IMR-90 (cell line): ENCODE measurements around the gene STRN. TPM values are rescaled to one million over a fixed set of nuclear protein-coding genes. Genes with fewer than 3 reads are reported as not detected.

Source experiments
- ATAC-seq: fragments of 200-7000 bp; cut with Tn5 transposase; 2 replicates; pipeline ENCODE4 v1.9.1; 2020; ENCODE audit warnings: low read depth, mild to moderate bottlenecking, moderate library complexity
- BruUV-seq: library from RNA; stranded (reverse); fragments of 400-500 nt; replicated peaks from 2 replicates; lab custom pipeline; 2021; lab: Mats Ljungman, UMichigan
- CTCF ChIA-PET: fragments of 300-600 bp; formaldehyde crosslinking; extraction: SDS; loops from one replicate; lab custom pipeline; 2021; ENCODE audit warnings: antibody characterized with exemption; lab: Yijun Ruan, JAX
- POLR2A ChIA-PET: fragments of 300-600 bp; sonication (Branson Sonifier 250); formaldehyde crosslinking; loops from one replicate; lab custom pipeline; 2022; ENCODE audit warnings: antibody characterized with exemption; ENCODE audit not compliant: unreplicated experiment; lab: Charles Lee
- DNase-seq: peaks from one replicate; pipeline ENCODE4 v3.0.0; 2013
- H2AFZ ChIP-seq: replicated peaks from 2 replicates; pipeline ENCODE3; 2013; ENCODE audit warnings: low read length, mild to moderate bottlenecking; ENCODE audit not compliant: poor library complexity
- H2AK5ac ChIP-seq: 2 replicates; pipeline ENCODE4 v1.6.1; 2013; ENCODE audit warnings: low read depth, low read length, inconsistent platforms
- H2AK9ac ChIP-seq: replicated peaks from 2 replicates; pipeline ENCODE3; 2013; ENCODE audit warnings: mild to moderate bottlenecking, low read depth, low read length, moderate library complexity; ENCODE audit not compliant: poor library complexity
- H2BK120ac ChIP-seq: 2 replicates; pipeline ENCODE4 v1.6.1; 2013; ENCODE audit warnings: low read depth, low read length, inconsistent platforms
- H2BK15ac ChIP-seq: 3 replicates; pipeline ENCODE4 v1.6.1; 2013; ENCODE audit warnings: low read depth, low read length, inconsistent platforms
- H2BK20ac ChIP-seq: 2 replicates; pipeline ENCODE4 v1.6.1; 2013; ENCODE audit warnings: low read depth, mild to moderate bottlenecking, inconsistent platforms, low read length, moderate library complexity
- H2BK5ac ChIP-seq: 2 replicates; pipeline ENCODE4 v1.6.1; 2013; ENCODE audit warnings: mild to moderate bottlenecking, low read depth, low read length, inconsistent platforms; ENCODE audit not compliant: poor library complexity, severe bottlenecking
- H3K14ac ChIP-seq: replicated peaks from 2 replicates; pipeline ENCODE4 v1.6.1; 2013; ENCODE audit warnings: low read depth, low read length, inconsistent platforms
- H3K18ac ChIP-seq: 2 replicates; pipeline ENCODE4 v1.6.1; 2013; ENCODE audit warnings: low read depth, low read length, control low read depth
- H3K23ac ChIP-seq: 2 replicates; pipeline ENCODE4 v1.6.1; 2013; ENCODE audit warnings: low read depth, low read length, inconsistent platforms
- H3K27ac ChIP-seq: 2 replicates; pipeline ENCODE4 v1.5.1; 2013; ENCODE audit warnings: mild to moderate bottlenecking, control low read depth, low read length; ENCODE audit not compliant: insufficient read depth
- H3K27me3 ChIP-seq: 2 replicates; pipeline ENCODE4 v1.6.1; 2013; ENCODE audit warnings: low read length; ENCODE audit not compliant: control insufficient read depth, insufficient read depth
- H3K36me3 ChIP-seq: 2 replicates; pipeline ENCODE4 v1.6.1; 2013; ENCODE audit warnings: low read length, mixed read lengths; ENCODE audit not compliant: control insufficient read depth, insufficient read depth
- H3K4ac ChIP-seq: 2 replicates; pipeline ENCODE4 v1.6.1; 2013; ENCODE audit warnings: low read depth, low read length, inconsistent platforms
- H3K4me1 ChIP-seq: 2 replicates; pipeline ENCODE4 v1.6.1; 2013; ENCODE audit warnings: low read length, mixed read lengths; ENCODE audit not compliant: control insufficient read depth, insufficient read depth
- H3K4me2 ChIP-seq: 2 replicates; pipeline ENCODE4 v1.6.1; 2013; ENCODE audit warnings: low read depth, mild to moderate bottlenecking, control low read depth, low read length, moderate library complexity
- H3K4me3 ChIP-seq: 2 replicates; pipeline ENCODE4 v1.5.1; 2013; ENCODE audit warnings: low read depth, mild to moderate bottlenecking, control low read depth, low read length, moderate library complexity; ENCODE audit not compliant: insufficient read depth
- H3K56ac ChIP-seq: 2 replicates; pipeline ENCODE4 v1.6.1; 2013; ENCODE audit warnings: low read length, inconsistent platforms; ENCODE audit not compliant: insufficient read depth; ENCODE audit errors: extremely low read depth
- H3K79me1 ChIP-seq, 2 experiments: 2 replicates each; pipeline ENCODE4 v1.6.1; 2013; ENCODE audit warnings: low read length in 2 of 2, inconsistent platforms in 1 of 2, low read depth in 1 of 2
- H3K9ac ChIP-seq: 2 replicates; pipeline ENCODE4 v1.6.1; 2013; ENCODE audit warnings: low read depth, low read length, control low read depth
- H3K9me1 ChIP-seq: 2 replicates; pipeline ENCODE4 v1.6.1; 2013; ENCODE audit warnings: low read length, inconsistent platforms; ENCODE audit not compliant: insufficient read depth
- H3K9me3 ChIP-seq: 2 replicates; pipeline ENCODE4 v1.6.1; 2013; ENCODE audit warnings: low read length; ENCODE audit not compliant: control insufficient read depth, insufficient read depth
- H4K20me1 ChIP-seq: 2 replicates; pipeline ENCODE4 v1.6.1; 2013; ENCODE audit warnings: low read length, inconsistent platforms; ENCODE audit not compliant: insufficient read depth
- H4K5ac ChIP-seq: 2 replicates; pipeline ENCODE4 v1.6.1; 2013; ENCODE audit warnings: mild to moderate bottlenecking, low read depth, low read length, control low read depth
- H4K8ac ChIP-seq, 2 experiments: 2 replicates each; pipeline ENCODE4 v1.6.1; 2013; ENCODE audit warnings: low read depth in 2 of 2, low read length in 2 of 2, control low read depth in 1 of 2, inconsistent platforms in 1 of 2
- H4K91ac ChIP-seq: 2 replicates; pipeline ENCODE4 v1.6.1; 2013; ENCODE audit warnings: low read depth, low read length, inconsistent platforms; ENCODE audit not compliant: insufficient read depth
- CTCF ChIP-seq: conservative IDR thresholded peaks from 2 replicates; pipeline ENCODE4 v1.5.1; 2012; ENCODE audit warnings: mild to moderate bottlenecking, low read depth, low read length, improper control_type of control experiment
- ELK1 ChIP-seq: fragments of 150-350 bp; IDR thresholded peaks from 2 replicates; pipeline ENCODE4 v1.6.1; 2016; ENCODE audit warnings: low read depth, mild to moderate bottlenecking, low read length, moderate library complexity, borderline replicate concordance
- MAZ ChIP-seq: IDR thresholded peaks from 2 replicates; pipeline ENCODE4 v1.6.1; 2012; ENCODE audit warnings: low read depth, mild to moderate bottlenecking, low read length, improper control_type of control experiment, moderate library complexity, borderline replicate concordance
- MXI1 ChIP-seq: IDR thresholded peaks from 2 replicates; pipeline ENCODE4 v1.6.1; 2012; ENCODE audit warnings: low read depth, mild to moderate bottlenecking, low read length, moderate library complexity, borderline replicate concordance
- NFE2L2 ChIP-seq: fragments of 150-350 bp; IDR thresholded peaks from 2 replicates; pipeline ENCODE4 v1.6.1; 2016; ENCODE audit warnings: low read depth, mild to moderate bottlenecking, low read length
- POLR2A ChIP-seq: IDR thresholded peaks from 2 replicates; pipeline ENCODE4 v1.6.1; 2012; ENCODE audit warnings: mild to moderate bottlenecking, low read depth, low read length
- RAD21 ChIP-seq: IDR thresholded peaks from 2 replicates; pipeline ENCODE4 v1.6.1; 2012; ENCODE audit warnings: low read length, improper control_type of control experiment
- RFX5 ChIP-seq: IDR thresholded peaks from 2 replicates; pipeline ENCODE4 v1.8.0; 2012; ENCODE audit warnings: low read depth, mild to moderate bottlenecking, low read length, moderate library complexity
- WGBS, 2 experiments: methylation state at CpG; one replicate each; pipeline versions ENCODE4 v1.1.5 to v1.1.7; 2013; ENCODE audit warnings: missing lambda C conversion rate in 2 of 2; ENCODE audit not compliant: insufficient read length in 1 of 2; ENCODE audit errors: extremely low coverage in 2 of 2; 5-methylcytosine and 5-hydroxymethylcytosine counted together
- dilution Hi-C: fragments of 300-500 bp; cut with HindIII; formaldehyde crosslinking; loops from one replicate; pipeline ENCODE4 v1.14.3; 2018; ENCODE audit warnings: low sequenced_read_pairs; ENCODE audit not compliant: unreplicated experiment
- in situ Hi-C: fragments of 300-500 bp; cut with MboI; formaldehyde crosslinking; loops from 3 replicates; pipeline ENCODE4 v1.14.3; 2019; ENCODE audit warnings: low sequenced_read_pairs, inconsistent platforms, mixed read lengths
- intact Hi-C: fragments of 100-400 bp; cut with micrococcal nuclease; formaldehyde crosslinking; loops from 2 replicates; pipeline ENCODE4 v1.10.0; 2022
- polyA plus RNA-seq, 3 experiments: library from polyadenylated mRNA; depleted of rRNA; stranded (reverse); fragments of >200 nt; gene quantifications; 2 replicates each; pipeline ENCODE4 v1.2.3, GENCODE V29; 2012; ENCODE audit warnings: low replicate concordance in 1 of 3
- total RNA-seq: library from RNA; depleted of rRNA; stranded (reverse); fragments of >200 nt; gene quantifications from 2 replicates; pipeline ENCODE4 v1.2.3, GENCODE V29; 2012

Gene STRN
- total and polyA plus RNA-seq, 2 of the 4 experiments (the other 2 are of a cell fraction), result 5.1 to 23.3 TPM

- no peaks in the 10 kb centered on the region for H4K20me1 ChIP-seq
- WGBS, 2 experiments, result 33% methylated on average over 2 of the region's 7 CpGs; no CpG with 5 or more reads in 1 of the 2 experiments
- no peak overlapping the region for H3K4ac ChIP-seq
- ATAC-seq (no peak), DNase-seq (no peak)
- no peak overlapping the region for H3K9ac ChIP-seq
- no peak for TF ChIP-seq RFX5
- TF ChIP-seq CTCF, result no peak
- TF ChIP-seq POLR2A, result no peak
- TF ChIP-seq RAD21, result no peak
- no peak for TF ChIP-seq ELK1
- TF ChIP-seq MAZ, result no peak
- no peak for TF ChIP-seq MXI1
- no peak for TF ChIP-seq NFE2L2
- intact Hi-C loops, result no loop called here
- H3K27me3 ChIP-seq, result peaks cover 7% of the 10 kb centered on the region
- POLR2A ChIA-PET, result no interaction called here
- H4K8ac ChIP-seq, result no peak overlapping the region
- H2AFZ ChIP-seq, result no peak overlapping the region
- H2AK5ac ChIP-seq, result no peak overlapping the region
- no peak overlapping the region for H3K4me2 ChIP-seq
- H2BK20ac ChIP-seq, result no peak overlapping the region
- H3K56ac ChIP-seq, result no peak overlapping the region
- no peak overlapping the region for H3K23ac ChIP-seq
- H3K14ac ChIP-seq, result no peak overlapping the region
- dilution Hi-C loops, result no loop called here
- H3K4me1 ChIP-seq, result no peaks in the 10 kb centered on the region
- H3K9me3 ChIP-seq, result no peaks in the 10 kb centered on the region
- no peaks in the 10 kb centered on the region for H3K9me1 ChIP-seq
- CTCF ChIA-PET, result interaction anchor here (0.6 kb wide), 1 partner anchor 95 kb away, joined by 3 read pairs; no protein-coding TSS in a partner anchor
- BruUV-seq, result no TSS peak
- H3K36me3 ChIP-seq, result no peaks in the 10 kb centered on the region
- H2BK15ac ChIP-seq, result no peak overlapping the region
- H3K79me1 ChIP-seq, result no peaks in the 10 kb centered on the region
- H4K91ac ChIP-seq, result no peak overlapping the region
- no peak overlapping the region for H2AK9ac ChIP-seq
- no peak overlapping the region for H4K5ac ChIP-seq
- H3K18ac ChIP-seq, result no peak overlapping the region
- H3K27ac ChIP-seq, result no peak overlapping the region
- no peak overlapping the region for H2BK5ac ChIP-seq
- no peak overlapping the region for H3K4me3 ChIP-seq
- in situ Hi-C loops, result no loop called here
- no peak overlapping the region for H2BK120ac ChIP-seq
These were observed 142.1 kb downstream of the STRN start for GRCh38 chr2:36824273-36824672.
